OCI-LY1 (cell line): Measurements from ENCODE around the gene ERN1.

Source experiments
- H2AFZ ChIP-seq: fragments of 200-600 bp; sonication (generic), shearing (Covaris generic); 2 replicates; pipeline ENCODE4 v1.6.0; 2014; ENCODE audit warnings: antibody characterized with exemption, mild to moderate bottlenecking, low read length
- H3F3A ChIP-seq: fragments of 200-600 bp; sonication (generic), shearing (Covaris generic); 2 replicates; pipeline ENCODE4 v1.6.0; 2014; ENCODE audit warnings: mild to moderate bottlenecking, antibody characterized with exemption, low read length, moderate library complexity; ENCODE audit not compliant: insufficient read depth
- H3K27ac ChIP-seq: fragments of 200-600 bp; sonication (generic); 2 replicates; pipeline ENCODE4 v1.5.1; 2014; ENCODE audit warnings: low read length, mixed run types, mild to moderate bottlenecking, low read depth; ENCODE audit not compliant: poor library complexity, severe bottlenecking
- H3K27me3 ChIP-seq: fragments of 200-600 bp; sonication (generic); 2 replicates; pipeline ENCODE4 v1.6.0; 2014; ENCODE audit warnings: antibody characterized with exemption, mild to moderate bottlenecking, low read length, moderate library complexity; ENCODE audit not compliant: insufficient read depth
- H3K36me3 ChIP-seq: fragments of 200-600 bp; sonication (generic); 2 replicates; pipeline ENCODE4 v1.6.1; 2014; ENCODE audit warnings: mild to moderate bottlenecking, antibody characterized with exemption, low read length, moderate library complexity, mixed read lengths; ENCODE audit not compliant: insufficient read depth
- H3K4me1 ChIP-seq: fragments of 200-600 bp; sonication (generic); 2 replicates; pipeline ENCODE4 v1.5.1; 2014; ENCODE audit warnings: mild to moderate bottlenecking, low read length, moderate library complexity; ENCODE audit not compliant: insufficient read depth, severe bottlenecking
- H3K4me2 ChIP-seq: fragments of 200-600 bp; sonication (generic), shearing (Covaris generic); 2 replicates; pipeline ENCODE4 v1.6.1; 2014; ENCODE audit warnings: low read length
- H3K4me3 ChIP-seq: fragments of 200-600 bp; sonication (generic); 2 replicates; pipeline ENCODE4 v1.5.1; 2014; ENCODE audit warnings: low read length, low read depth, mild to moderate bottlenecking, mixed read lengths; ENCODE audit not compliant: poor library complexity, severe bottlenecking
- H3K79me2 ChIP-seq: fragments of 200-600 bp; shearing (Covaris generic); 2 replicates; pipeline ENCODE4 v1.6.1; 2016; ENCODE audit warnings: mixed run types, low read length, mixed read lengths; ENCODE audit not compliant: insufficient read depth
- H3K9ac ChIP-seq: fragments of 200-600 bp; sonication (generic), shearing (Covaris generic); 2 replicates; pipeline ENCODE4 v1.6.1; 2014; ENCODE audit warnings: mild to moderate bottlenecking, low read length, mixed read lengths
- H3K9me2 ChIP-seq: fragments of 200-600 bp; sonication (generic), shearing (Covaris generic); 2 replicates; pipeline ENCODE4 v1.6.1; 2014; ENCODE audit warnings: low read depth, mild to moderate bottlenecking, low read length, mixed read lengths
- H3K9me3 ChIP-seq: fragments of 200-600 bp; shearing (Covaris generic); 2 replicates; pipeline ENCODE4 v1.6.1; 2014; ENCODE audit warnings: low read length, mixed read lengths
- H4K20me1 ChIP-seq: fragments of 200-600 bp; sonication (generic), shearing (Covaris generic); 2 replicates; pipeline ENCODE4 v1.6.0; 2016; ENCODE audit warnings: mild to moderate bottlenecking, low read length; ENCODE audit not compliant: insufficient read depth
- CTCF ChIP-seq: fragments of 200-600 bp; sonication (generic), shearing (Covaris generic); IDR thresholded peaks from 2 replicates; pipeline ENCODE4 v1.5.1; 2017; ENCODE audit warnings: mild to moderate bottlenecking, antibody characterized with exemption, low read length, moderate library complexity, mixed read lengths
- EZH2 ChIP-seq: fragments of 200-600 bp; sonication (generic), shearing (Covaris generic); IDR thresholded peaks from 2 replicates; pipeline ENCODE4 v1.8.0; 2017; ENCODE audit warnings: borderline replicate concordance, mixed run types, mild to moderate bottlenecking, antibody characterized with exemption, low read length, moderate library complexity, mixed read lengths

ERN1 gene

GRCh38 chr17:64016974-64017373, 113.0 kb downstream of the ERN1 start:
- peak overlapping the region; percentile 65 for H3K4me2 ChIP-seq
- H3K4me3 ChIP-seq, result peak overlapping the region; percentile 31
- H3K79me2 ChIP-seq, result peaks cover 52% of the 10 kb centered on the region

GRCh38 chr17:64016231-64016784, 113.6 kb downstream of the ERN1 start:
- peak overlapping the region; percentile 73 for H3K27ac ChIP-seq
- H2AFZ ChIP-seq, result no peak overlapping the region
- no peaks in the 10 kb centered on the region for H3K27me3 ChIP-seq
- peaks cover 66% of the 10 kb centered on the region for H3K4me1 ChIP-seq
- H3K4me3 ChIP-seq, result peak overlapping the region; percentile 31
- H3K79me2 ChIP-seq, result peaks cover 52% of the 10 kb centered on the region
- 0 out of 2 replicates have a peak, but pooled peaks cover 10% of the 10 kb centered on the region for H3F3A ChIP-seq
- peak overlapping the region; percentile 65 for H3K4me2 ChIP-seq
- H3K9me3 ChIP-seq, result no peaks in the 10 kb centered on the region
- TF ChIP-seq CTCF (peak; percentile 56; the same call in 1 of the 2 replicates), EZH2 (no peak)
- peaks cover 5% of the 10 kb centered on the region; the same call in 1 of the 2 replicates for H3K36me3 ChIP-seq
- H4K20me1 ChIP-seq, result no peaks in the 10 kb centered on the region
- H3K9ac ChIP-seq, result peak overlapping the region; percentile 28
- no peaks in the 10 kb centered on the region for H3K9me2 ChIP-seq

More at GRCh38 chr17:64016974-64017373, 113.0 kb downstream of the ERN1 start:
- peak overlapping the region; percentile 28 for H3K9ac ChIP-seq
- H3K9me2 ChIP-seq, result no peaks in the 10 kb centered on the region
- H3K27me3 ChIP-seq, result no peaks in the 10 kb centered on the region
- no peaks in the 10 kb centered on the region for H3K9me3 ChIP-seq
- H4K20me1 ChIP-seq, result no peaks in the 10 kb centered on the region
- H3F3A ChIP-seq, result 0 out of 2 replicates have a peak, but pooled peaks cover 10% of the 10 kb centered on the region
- no peak overlapping the region for H2AFZ ChIP-seq
- peak overlapping the region; percentile 73 for H3K27ac ChIP-seq
- H3K4me1 ChIP-seq, result peaks cover 72% of the 10 kb centered on the region
- peaks cover 3% of the 10 kb centered on the region; the same call in 1 of the 2 replicates for H3K36me3 ChIP-seq
- TF ChIP-seq EZH2 (no peak), CTCF (no peak)

- Histone ChIP-seq H3K4me1 (peaks cover 57% of the 10 kb centered on the region), H2AFZ (no peak overlapping the region), H3F3A (0 out of 2 replicates have a peak, but pooled peaks cover 9% of the 10 kb centered on the region), H3K79me2 (peaks cover 57% of the 10 kb centered on the region), H3K4me3 (no peak overlapping the region), H3K27ac (peak overlapping the region; percentile 73), H3K4me2 (peak overlapping the region; percentile 34), H3K9me2 (no peaks in the 10 kb centered on the region), H4K20me1 (no peaks in the 10 kb centered on the region), H3K9me3 (no peaks in the 10 kb centered on the region), H3K36me3 (peaks cover 5% of the 10 kb centered on the region; the same call in 1 of the 2 replicates), H3K27me3 (no peaks in the 10 kb centered on the region), H3K9ac (no peak overlapping the region)
- TF ChIP-seq EZH2 (no peak), CTCF (no peak)
Measured at GRCh38 chr17:64015447-64015846, 114.5 kb downstream of the ERN1 start.
